Thyroid gland (tissue), 4 donors: ENCODE data around the gene TNFRSF12A.
A peak's percentile ranks its signal among the peaks of the same experiment; 100 is the strongest.

ENCODE experiments used
- CTCF ChIP-seq, 6 experiments: fragments of 200-600 bp in 3 of 6; fragments of 450-650 bp in 3 of 6; sonication (generic) in 3 of 6; IDR thresholded peaks; one replicate each; pipeline ENCODE4 v1.5.1; 2016 to 2019; ENCODE audit warnings: antibody characterized with exemption in 6 of 6, mild to moderate bottlenecking in 2 of 6, inconsistent platforms in 1 of 6, moderate library complexity in 1 of 6
- POLR2A ChIP-seq, 2 donors: fragments of 450-650 bp; IDR thresholded peaks; one replicate each; pipeline ENCODE4 v1.6.1; 2017; ENCODE audit warnings: antibody characterized with exemption in 2 of 2, mild to moderate bottlenecking in 2 of 2, moderate library complexity in 1 of 2

DNA sequence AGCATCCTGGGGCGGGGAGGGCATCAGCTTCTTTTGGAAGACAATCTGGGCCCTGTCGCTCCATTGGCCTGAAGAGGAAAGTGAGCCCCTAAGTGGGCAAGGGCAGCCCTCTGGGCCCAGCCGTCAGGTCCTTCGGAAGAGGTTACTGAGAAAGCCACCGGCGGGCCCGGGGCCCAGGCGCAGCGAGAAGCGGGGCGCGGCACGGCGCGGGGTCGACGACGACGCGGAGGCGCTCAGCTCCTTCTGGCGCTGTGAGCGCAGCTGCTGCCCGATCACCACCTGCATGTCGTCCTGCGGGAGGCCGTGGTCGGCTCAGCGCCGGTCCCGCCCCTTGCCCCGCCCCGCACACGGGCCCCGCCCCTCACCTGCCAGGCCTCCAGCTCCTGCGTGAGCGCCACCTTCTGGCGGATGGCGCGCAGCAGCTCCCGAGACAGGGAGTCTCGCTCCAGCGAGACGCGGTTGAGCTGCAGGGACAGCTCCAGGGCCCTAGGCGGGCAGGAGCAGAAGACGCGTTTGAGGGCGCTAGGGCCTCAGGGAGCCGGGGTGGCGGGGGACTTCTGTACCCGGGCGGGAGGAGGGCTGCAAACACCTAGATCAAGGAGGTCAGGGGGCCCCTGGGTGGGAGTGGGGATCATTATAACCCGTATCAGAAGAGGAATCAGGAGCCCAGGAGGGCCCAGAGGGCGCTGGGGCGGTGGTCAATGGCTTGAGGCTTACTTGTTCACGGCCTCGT is 8.0 kb downstream of the TNFRSF12A start:
- TF ChIP-seq CTCF (IDR thresholded peaks at IDR 0.05) = peak; percentile 47 to 95 (median 72)
- TF ChIP-seq POLR2A (IDR thresholded peaks at IDR 0.05) = peak in 1 of 2 donors; percentile 43
